ENCODE results near the gene CXCR5.

The CXCR5 gene

GRCh38 chr11:118914178-118914918 lies 30.7 kb downstream of the CXCR5 start:
- peak; percentile 55 for DNase-seq

- DNase-seq, result no peak
Measured at GRCh38 chr11:118914987-118915386, 31.3 kb downstream of the CXCR5 start.

- DNase-seq, result no peak
Measured at GRCh38 chr11:118915396-118915795, 31.7 kb downstream of the CXCR5 start.

- DNase-seq, result no peak
Measured at GRCh38 chr11:118915941-118916841, 32.5 kb downstream of the CXCR5 start.

GRCh38 chr11:118916842-118917388 lies 33.2 kb downstream of the CXCR5 start:
- DNase-seq, result no peak

GRCh38 chr11:118917481-118918127 lies 33.9 kb downstream of the CXCR5 start:
- DNase-seq, result no peak

- DNase-seq, result no peak
Measured at GRCh38 chr11:118918128-118918685, 34.5 kb downstream of the CXCR5 start.

- DNase-seq, result no peak
Measured at GRCh38 chr11:118918686-118919280, 35.1 kb downstream of the CXCR5 start.

GRCh38 chr11:118921121-118921928 lies 37.6 kb downstream of the CXCR5 start:
- no peak for DNase-seq

GRCh38 chr11:118921929-118922744 lies 38.4 kb downstream of the CXCR5 start:
- no peak for DNase-seq

GRCh38 chr11:118922745-118923627 lies 39.3 kb downstream of the CXCR5 start:
- no peak for DNase-seq

GRCh38 chr11:118923721-118924587 lies 40.3 kb downstream of the CXCR5 start:
- DNase-seq, result no peak

GRCh38 chr11:118924591-118925585 lies 41.2 kb downstream of the CXCR5 start:
- no peak for DNase-seq

- no peak for DNase-seq
Measured at GRCh38 chr11:118927554-118928100, 43.9 kb downstream of the CXCR5 start.

GRCh38 chr11:118928101-118928869 lies 44.6 kb downstream of the CXCR5 start:
- peak; percentile 85 for DNase-seq

GRCh38 chr11:118928870-118929500 lies 45.3 kb downstream of the CXCR5 start:
- DNase-seq, result no peak
